Panc1 (cell line): ENCODE results near the gene LINGO3.

Experiments used
- POLR2AphosphoS5 ChIP-seq: IDR thresholded peaks from 2 replicates; pipeline ENCODE4 v1.6.1; 2012; ENCODE audit warnings: mild to moderate bottlenecking, low read depth, low read length, moderate library complexity
- TF ChIP-seq, protein P1 (sequence below): fragments of 450-650 bp; IDR thresholded peaks from 2 replicates; pipeline ENCODE4 v1.5.1; 2017; ENCODE audit warnings: mild to moderate bottlenecking
- TF ChIP-seq, protein P2 (sequence below), 2 experiments: IDR thresholded peaks; 2 replicates each; pipeline ENCODE4 v1.6.1; 2011 to 2012; ENCODE audit warnings: low read depth in 2 of 2, control low read depth in 1 of 2, low read length in 1 of 2, mild to moderate bottlenecking in 1 of 2, moderate library complexity in 1 of 2; ENCODE audit not compliant: insufficient read depth in 1 of 2

- TF ChIP-seq POLR2AphosphoS5, result no peak
- TF ChIP-seq, protein P1, sequence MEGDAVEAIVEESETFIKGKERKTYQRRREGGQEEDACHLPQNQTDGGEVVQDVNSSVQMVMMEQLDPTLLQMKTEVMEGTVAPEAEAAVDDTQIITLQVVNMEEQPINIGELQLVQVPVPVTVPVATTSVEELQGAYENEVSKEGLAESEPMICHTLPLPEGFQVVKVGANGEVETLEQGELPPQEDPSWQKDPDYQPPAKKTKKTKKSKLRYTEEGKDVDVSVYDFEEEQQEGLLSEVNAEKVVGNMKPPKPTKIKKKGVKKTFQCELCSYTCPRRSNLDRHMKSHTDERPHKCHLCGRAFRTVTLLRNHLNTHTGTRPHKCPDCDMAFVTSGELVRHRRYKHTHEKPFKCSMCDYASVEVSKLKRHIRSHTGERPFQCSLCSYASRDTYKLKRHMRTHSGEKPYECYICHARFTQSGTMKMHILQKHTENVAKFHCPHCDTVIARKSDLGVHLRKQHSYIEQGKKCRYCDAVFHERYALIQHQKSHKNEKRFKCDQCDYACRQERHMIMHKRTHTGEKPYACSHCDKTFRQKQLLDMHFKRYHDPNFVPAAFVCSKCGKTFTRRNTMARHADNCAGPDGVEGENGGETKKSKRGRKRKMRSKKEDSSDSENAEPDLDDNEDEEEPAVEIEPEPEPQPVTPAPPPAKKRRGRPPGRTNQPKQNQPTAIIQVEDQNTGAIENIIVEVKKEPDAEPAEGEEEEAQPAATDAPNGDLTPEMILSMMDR, result no peak; the same call in 1 of the 2 replicates
- TF ChIP-seq, protein P2, sequence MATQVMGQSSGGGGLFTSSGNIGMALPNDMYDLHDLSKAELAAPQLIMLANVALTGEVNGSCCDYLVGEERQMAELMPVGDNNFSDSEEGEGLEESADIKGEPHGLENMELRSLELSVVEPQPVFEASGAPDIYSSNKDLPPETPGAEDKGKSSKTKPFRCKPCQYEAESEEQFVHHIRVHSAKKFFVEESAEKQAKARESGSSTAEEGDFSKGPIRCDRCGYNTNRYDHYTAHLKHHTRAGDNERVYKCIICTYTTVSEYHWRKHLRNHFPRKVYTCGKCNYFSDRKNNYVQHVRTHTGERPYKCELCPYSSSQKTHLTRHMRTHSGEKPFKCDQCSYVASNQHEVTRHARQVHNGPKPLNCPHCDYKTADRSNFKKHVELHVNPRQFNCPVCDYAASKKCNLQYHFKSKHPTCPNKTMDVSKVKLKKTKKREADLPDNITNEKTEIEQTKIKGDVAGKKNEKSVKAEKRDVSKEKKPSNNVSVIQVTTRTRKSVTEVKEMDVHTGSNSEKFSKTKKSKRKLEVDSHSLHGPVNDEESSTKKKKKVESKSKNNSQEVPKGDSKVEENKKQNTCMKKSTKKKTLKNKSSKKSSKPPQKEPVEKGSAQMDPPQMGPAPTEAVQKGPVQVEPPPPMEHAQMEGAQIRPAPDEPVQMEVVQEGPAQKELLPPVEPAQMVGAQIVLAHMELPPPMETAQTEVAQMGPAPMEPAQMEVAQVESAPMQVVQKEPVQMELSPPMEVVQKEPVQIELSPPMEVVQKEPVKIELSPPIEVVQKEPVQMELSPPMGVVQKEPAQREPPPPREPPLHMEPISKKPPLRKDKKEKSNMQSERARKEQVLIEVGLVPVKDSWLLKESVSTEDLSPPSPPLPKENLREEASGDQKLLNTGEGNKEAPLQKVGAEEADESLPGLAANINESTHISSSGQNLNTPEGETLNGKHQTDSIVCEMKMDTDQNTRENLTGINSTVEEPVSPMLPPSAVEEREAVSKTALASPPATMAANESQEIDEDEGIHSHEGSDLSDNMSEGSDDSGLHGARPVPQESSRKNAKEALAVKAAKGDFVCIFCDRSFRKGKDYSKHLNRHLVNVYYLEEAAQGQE (IDR thresholded peaks at IDR 0.05; ENCODE audit: insufficient read depth in 1 of 2, low read depth in 2 of 2, low read length in 1 of 2), result no peak
Observed at GRCh38 chr19:2333807-2334211, 25.9 kb upstream of the LINGO3 start.
